HFF-Myc (cell line): ENCODE results near the gene FN3KRP.
"Not testable (repeated sequence)": the region's sequence is repeated elsewhere in the genome, so short reads cannot be mapped to it uniquely, and the experiment has no call there.

Source experiments
- DNase-seq: peaks from one replicate; pipeline ENCODE4 v3.0.0-alpha.2; 2011; ENCODE audit warnings: low read depth; ENCODE audit errors: extremely low read depth
- H3K4me3 ChIP-seq: replicated peaks from 2 replicates; pipeline ENCODE4 v1.5.1; 2011; ENCODE audit warnings: low read depth, mild to moderate bottlenecking, control low read depth, low read length
- TF ChIP-seq, protein P1 (sequence below): IDR thresholded peaks from 2 replicates; pipeline ENCODE4 v1.5.1; 2012; ENCODE audit warnings: mild to moderate bottlenecking, low read depth, low read length, control low read depth; ENCODE audit errors: missing control alignments

The FN3KRP gene

DNA sequence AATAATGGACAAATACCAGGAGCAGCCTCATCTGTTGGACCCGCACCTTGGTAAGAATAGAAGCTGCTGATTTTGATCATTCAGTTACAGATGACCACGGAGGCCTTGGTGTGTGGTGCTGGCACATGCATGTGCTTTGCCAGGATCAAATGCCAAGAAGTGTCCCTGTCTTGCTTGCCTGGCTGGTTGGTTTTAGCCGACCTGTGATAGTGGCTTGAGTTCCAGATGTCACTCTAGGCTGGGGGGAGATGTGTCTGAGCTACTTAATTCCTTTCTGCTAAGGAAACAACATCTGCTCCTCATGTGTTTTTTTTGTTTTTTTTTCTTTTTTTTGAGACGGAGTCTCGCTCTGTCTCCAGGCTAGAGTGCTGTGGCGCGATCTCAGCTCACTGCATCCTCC, 39.7 kb downstream of the FN3KRP start:
- peak; percentile 31 for DNase-seq
- TF ChIP-seq, protein P1, sequence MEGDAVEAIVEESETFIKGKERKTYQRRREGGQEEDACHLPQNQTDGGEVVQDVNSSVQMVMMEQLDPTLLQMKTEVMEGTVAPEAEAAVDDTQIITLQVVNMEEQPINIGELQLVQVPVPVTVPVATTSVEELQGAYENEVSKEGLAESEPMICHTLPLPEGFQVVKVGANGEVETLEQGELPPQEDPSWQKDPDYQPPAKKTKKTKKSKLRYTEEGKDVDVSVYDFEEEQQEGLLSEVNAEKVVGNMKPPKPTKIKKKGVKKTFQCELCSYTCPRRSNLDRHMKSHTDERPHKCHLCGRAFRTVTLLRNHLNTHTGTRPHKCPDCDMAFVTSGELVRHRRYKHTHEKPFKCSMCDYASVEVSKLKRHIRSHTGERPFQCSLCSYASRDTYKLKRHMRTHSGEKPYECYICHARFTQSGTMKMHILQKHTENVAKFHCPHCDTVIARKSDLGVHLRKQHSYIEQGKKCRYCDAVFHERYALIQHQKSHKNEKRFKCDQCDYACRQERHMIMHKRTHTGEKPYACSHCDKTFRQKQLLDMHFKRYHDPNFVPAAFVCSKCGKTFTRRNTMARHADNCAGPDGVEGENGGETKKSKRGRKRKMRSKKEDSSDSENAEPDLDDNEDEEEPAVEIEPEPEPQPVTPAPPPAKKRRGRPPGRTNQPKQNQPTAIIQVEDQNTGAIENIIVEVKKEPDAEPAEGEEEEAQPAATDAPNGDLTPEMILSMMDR: no peak
- no peak overlapping the region for H3K4me3 ChIP-seq

DNA sequence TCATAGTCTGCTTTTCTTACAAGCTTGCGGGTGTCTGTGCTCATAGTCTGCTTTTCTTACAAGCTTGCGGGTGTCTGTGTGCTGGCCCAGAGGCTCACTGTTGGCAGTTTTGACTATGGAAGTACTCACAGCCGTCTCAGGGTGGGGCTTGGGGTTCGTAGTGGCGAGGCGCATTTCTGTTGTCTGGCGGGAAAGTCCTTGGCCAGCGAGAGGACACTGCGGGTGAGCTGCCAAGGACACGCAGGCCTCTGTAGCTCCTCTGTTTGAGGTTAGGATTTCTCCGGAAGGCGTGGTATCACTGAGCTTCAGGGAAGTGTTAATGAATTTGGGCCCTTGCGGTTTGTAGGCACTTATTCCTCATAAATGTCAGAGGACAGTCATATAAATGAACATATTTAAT, 48.9 kb downstream of the FN3KRP start:
- no peak for DNase-seq

DNA sequence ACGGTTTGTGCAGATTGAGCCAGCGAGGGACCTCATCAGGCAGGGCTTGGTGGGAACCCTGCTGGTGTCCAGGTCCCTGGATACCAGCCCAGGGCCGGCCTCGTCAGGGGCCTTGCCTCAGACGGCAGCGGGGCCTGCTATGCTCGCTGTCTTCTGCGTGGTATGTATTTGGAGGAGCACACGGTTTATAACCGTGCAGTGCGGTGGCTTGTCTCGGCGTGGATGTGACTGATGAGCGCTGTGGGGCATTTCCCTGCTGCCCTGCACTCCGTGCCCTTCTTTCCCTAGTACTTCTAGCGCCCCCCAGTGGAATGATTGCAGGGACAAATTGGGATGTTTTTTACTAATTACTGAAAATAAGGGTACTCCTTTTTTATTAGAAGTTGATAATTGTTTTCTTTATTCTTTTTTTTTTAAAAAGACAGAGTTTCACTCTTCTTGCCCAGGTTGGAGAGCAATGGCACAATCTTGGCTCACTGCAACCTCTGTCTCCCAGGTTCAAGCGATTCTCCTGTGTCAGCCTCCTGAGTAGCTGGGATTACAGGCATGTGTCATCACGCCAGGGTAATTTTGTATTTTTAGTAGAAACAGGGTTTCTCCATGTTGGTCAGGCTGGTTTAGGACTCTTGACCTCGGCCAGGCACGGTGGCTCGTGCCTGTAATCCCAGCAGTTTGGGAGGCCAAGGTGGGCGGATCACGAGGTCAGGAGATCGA, 50.7 kb downstream of the FN3KRP start:
- TF ChIP-seq, protein P1: peak; percentile 62
- no peak for DNase-seq
- no peak overlapping the region for H3K4me3 ChIP-seq

More for the DNA sequence above, 48.9 kb downstream of the FN3KRP start:
- TF ChIP-seq, protein P1: no peak
- H3K4me3 ChIP-seq: no peak overlapping the region

DNA sequence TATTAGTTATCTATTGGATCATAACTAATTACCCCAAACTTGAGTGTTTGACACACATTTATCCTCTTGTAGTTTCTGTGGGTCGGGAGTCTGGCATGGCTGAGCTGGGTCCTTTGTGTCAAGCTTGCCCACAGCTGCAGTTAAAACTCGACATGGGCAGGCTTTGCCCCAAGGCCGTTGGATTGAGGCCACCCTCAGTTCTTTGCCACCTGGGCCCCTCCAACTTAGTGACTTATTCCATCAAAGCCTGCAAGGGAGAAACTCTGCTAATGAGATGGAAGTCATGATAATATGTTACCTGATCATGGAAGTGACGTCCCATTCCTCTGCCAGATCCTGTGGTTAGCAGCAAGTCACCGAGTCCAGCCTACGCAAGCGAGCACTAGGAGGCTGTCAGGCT, 52.5 kb downstream of the FN3KRP start:
- TF ChIP-seq, protein P1: no peak
- no peak for DNase-seq
- no peak overlapping the region for H3K4me3 ChIP-seq

DNA sequence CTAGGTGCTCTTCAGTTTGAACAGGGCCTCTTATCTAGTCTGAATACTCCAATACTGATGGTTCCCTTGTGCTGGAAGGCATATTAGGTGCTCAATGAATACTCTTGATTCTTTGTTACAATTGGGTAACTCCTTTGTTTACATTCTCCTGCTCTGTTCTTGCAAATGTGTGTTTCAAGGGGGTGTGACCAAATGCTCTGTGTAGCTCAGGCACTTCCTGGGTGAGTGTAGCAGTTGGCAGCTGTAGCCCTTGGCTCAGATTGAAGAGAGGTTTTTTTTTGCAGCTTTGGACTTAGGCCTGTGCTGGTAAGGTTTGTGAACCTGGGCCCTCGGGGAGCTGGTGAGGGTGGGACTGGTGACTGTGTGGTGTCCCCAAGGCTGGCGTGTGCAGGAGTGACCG, 55.5 kb downstream of the FN3KRP start:
- DNase-seq: no peak
- TF ChIP-seq, protein P1: no peak
- no peak overlapping the region for H3K4me3 ChIP-seq

DNA sequence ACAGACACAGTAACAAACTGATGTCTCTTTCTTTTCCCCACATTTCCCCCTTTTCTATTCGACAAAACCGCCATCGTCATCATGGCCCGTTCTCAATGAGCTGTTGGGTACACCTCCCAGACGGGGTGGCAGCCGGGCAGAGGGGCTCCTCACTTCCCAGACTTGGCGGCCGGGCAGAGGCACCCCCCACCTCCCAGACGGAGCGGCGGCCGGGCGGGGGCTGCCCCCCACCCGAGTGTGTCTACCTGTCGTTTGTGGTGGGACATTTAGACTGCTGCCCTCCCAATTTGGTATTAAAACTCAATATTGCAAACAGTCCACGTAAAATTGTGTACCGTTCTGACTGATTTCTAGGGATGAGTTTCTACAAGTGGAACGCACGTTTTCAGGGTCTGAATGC, 58.0 kb downstream of the FN3KRP start:
- H3K4me3 ChIP-seq, DNase-seq: not testable (repeated sequence)

DNA sequence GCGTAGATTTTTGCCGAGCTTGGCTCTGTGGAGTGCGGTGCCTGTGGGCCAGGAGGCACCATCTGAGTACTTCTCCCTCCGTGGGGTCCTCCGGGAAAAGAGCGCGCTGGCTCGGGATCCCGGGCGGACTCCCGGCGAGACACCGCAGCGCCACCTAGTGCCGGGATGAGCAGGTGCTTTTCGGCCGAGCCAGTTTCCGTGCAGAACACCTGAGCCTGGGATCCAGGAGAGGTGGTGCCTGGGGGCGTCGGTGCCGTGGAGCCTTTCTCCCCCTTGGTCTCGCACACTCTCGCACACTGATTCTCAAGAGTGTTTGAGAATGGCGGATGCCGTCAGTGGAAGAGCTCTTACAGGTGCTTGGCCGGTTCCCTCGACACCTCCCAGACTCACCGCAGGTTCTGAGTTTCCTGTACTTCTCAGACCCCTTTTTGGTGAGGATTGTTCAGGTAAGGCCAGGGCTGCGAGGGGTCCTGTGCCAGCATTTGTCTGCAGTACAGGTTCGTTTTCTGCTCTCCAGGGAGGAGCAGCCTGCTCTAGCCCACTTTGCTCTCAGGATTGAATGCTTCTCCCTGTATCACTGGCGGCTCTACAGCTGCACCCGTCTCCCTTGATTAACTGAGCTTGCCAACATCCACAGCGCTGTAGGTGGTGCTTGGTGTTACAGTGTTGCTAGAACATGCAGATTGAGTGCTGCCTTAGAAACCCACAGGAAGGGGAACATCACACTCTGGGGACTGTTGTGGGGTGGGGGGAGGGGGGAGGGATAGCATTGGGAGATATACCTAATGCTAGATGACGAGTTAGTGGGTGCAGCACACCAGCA, 58.7 kb downstream of the FN3KRP start:
- TF ChIP-seq, protein P1: peak; percentile 87
- DNase-seq: no peak
- no peak overlapping the region for H3K4me3 ChIP-seq
